GM12864 (cell line): Measurements from ENCODE around the gene STIM1.

ENCODE experiments used
- DNase-seq: peaks from one replicate; pipeline ENCODE4 v3.0.0-alpha.2; 2011; ENCODE audit warnings: low read depth
- H3K4me3 ChIP-seq: 2 replicates; pipeline ENCODE4 v1.5.1; 2011; ENCODE audit warnings: mild to moderate bottlenecking, low read depth, low read length, control low read depth
- TF ChIP-seq, protein P1 (sequence below): IDR thresholded peaks from 2 replicates; pipeline ENCODE4 v1.5.1; 2011; ENCODE audit warnings: low read depth, mild to moderate bottlenecking, moderate library complexity, low read length, control low read depth, inconsistent platforms; ENCODE audit errors: missing control alignments

Gene STIM1

GRCh38 chr11:3983101-3983500, 127.6 kb downstream of the STIM1 start:
- H3K4me3 ChIP-seq: no peak overlapping the region
- TF ChIP-seq, protein P1, sequence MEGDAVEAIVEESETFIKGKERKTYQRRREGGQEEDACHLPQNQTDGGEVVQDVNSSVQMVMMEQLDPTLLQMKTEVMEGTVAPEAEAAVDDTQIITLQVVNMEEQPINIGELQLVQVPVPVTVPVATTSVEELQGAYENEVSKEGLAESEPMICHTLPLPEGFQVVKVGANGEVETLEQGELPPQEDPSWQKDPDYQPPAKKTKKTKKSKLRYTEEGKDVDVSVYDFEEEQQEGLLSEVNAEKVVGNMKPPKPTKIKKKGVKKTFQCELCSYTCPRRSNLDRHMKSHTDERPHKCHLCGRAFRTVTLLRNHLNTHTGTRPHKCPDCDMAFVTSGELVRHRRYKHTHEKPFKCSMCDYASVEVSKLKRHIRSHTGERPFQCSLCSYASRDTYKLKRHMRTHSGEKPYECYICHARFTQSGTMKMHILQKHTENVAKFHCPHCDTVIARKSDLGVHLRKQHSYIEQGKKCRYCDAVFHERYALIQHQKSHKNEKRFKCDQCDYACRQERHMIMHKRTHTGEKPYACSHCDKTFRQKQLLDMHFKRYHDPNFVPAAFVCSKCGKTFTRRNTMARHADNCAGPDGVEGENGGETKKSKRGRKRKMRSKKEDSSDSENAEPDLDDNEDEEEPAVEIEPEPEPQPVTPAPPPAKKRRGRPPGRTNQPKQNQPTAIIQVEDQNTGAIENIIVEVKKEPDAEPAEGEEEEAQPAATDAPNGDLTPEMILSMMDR: no peak
- no peak for DNase-seq

DNA sequence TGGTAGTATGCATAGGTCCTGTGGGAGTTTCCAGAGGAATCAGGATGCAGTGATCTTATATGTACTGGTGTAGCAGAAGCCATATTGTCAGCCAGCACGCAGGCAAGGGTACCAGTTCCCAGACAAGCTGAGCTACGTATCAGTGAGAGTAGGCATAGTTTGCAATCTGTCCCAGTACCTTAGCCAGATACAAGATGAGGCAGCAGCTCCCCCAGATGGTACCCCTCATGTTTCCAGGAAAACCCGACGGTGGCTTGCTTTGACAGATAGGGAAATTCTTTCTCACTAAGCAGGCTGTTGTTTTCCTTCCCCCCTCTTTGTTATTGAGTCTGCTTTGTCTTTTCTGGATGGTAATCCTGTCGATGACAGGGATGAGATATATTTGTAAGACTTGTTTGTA, 129.4 kb downstream of the STIM1 start:
- TF ChIP-seq, protein P1: peak; percentile 16
- DNase-seq: no peak
- no peak overlapping the region for H3K4me3 ChIP-seq

DNA sequence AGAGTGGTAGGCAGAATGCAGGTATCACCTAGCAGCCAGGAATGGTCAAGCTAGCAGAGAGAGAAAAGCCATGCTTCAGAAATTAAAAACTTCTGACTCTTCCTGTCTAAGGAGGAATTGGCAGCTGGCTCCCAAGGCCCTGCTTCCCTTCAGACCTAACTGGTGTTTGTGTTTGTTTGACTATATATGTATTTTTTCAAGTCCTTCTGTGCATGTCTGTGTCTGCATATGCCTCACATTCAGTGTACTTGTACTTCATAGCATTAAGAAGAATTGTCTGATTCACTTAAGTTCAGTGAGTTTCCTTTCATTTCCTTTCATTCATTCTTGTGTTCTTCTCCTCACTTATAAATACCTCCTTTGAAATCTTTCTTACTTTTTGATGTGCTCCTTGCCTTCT, 130.2 kb downstream of the STIM1 start:
- no peak overlapping the region for H3K4me3 ChIP-seq
- no peak for DNase-seq
- TF ChIP-seq, protein P1: no peak

DNA sequence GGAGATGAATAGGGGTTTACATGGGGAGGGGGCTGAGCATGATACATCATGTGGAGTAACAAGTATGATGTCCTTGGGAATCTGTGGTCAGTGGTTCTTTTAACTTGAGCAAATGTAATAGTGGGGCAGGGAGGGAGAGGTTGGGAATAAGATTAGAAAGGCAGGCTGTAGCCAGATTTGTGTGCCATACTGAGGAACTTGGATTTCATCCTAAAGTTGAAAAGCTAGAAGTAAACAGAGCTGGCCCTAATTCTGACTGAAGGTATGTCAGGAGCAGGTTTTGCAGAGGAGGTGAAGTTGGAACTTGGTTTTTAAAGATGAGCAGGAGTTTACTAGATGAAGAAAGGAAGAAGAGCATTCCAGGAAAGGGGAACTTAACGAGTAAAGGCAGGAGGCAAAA, 130.8 kb downstream of the STIM1 start:
- H3K4me3 ChIP-seq: no peak overlapping the region
- TF ChIP-seq, protein P1: no peak
- DNase-seq: no peak

DNA sequence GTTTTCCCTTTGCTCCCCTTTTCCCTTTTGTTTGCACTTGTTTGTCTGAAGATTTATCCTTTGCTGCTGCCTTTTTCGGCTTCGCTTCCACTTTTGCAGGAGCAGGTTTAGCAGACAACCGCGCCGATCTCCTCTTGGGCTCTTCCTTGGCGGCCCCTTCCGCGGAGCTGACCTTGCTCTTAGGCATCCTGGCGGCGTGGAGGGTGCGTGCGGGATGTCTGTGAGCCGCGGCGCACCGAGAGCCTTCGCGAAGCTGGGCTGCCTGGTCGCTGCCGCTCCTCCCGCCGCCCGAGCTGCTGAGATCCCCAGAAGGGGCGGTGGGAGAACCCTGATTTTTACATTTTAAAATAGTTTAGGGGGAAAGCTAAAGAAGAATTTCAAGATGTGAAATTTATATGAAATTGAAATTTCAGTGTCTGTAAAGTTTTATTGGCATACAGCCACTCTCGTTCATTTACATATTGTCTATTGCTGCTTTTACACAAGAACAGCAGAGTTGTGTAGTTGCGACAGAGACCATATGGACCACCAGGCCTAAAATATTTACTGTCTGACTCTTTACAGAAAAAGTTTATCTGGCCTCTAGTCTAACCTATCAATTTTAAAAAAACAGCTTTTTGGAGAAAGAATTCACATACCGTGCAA, 133.9 kb downstream of the STIM1 start:
- TF ChIP-seq, protein P1: no peak
- no peak overlapping the region for H3K4me3 ChIP-seq
- DNase-seq: no peak

GRCh38 chr11:3989921-3990290, 134.4 kb downstream of the STIM1 start:
- no peak for DNase-seq
- TF ChIP-seq, protein P1: no peak

DNA sequence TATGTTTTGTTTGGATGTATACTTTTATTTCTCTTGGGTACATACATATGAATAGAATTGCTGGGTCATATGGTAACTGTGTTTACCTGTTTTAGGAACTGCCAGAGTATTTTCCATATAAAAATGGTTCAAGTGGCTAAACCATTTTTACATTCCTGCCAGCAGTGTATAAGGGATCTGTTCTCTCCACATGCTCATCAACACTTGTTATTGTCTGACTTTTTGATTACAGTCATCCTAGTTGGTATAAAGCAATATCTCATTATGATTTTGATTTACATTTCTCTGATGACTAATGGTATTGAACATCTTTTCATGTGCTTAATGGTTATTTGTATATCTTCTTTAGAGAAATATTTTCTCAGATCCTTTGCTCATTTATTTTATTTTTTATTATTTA, 134.9 kb downstream of the STIM1 start:
- H3K4me3 ChIP-seq: no peak overlapping the region
- no peak for DNase-seq
- TF ChIP-seq, protein P1: no peak

More at GRCh38 chr11:3989921-3990290, 134.4 kb downstream of the STIM1 start:
- no peak overlapping the region for H3K4me3 ChIP-seq
